ENCODE measurements around the gene TBC1D22B. TPM values are rescaled to one million over a fixed set of nuclear protein-coding genes. Genes with fewer than 3 reads are reported as not detected.
"Not testable (repeated sequence)": the region's sequence is repeated elsewhere in the genome, so short reads cannot be mapped to it uniquely, and the experiment has no call there.

TBC1D22B gene
- total RNA-seq, 1 donor = 6.9 TPM

GRCh38 chr6:37289931-37290330 lies 32.4 kb downstream of the TBC1D22B start:
- no peak for DNase-seq (ENCODE audit: insufficient read length, low spot score, missing footprints)
- Histone ChIP-seq H4K20me1 (ENCODE audit: insufficient read depth, low read length) (peaks cover 3% of the 10 kb centered on the region), H3K79me2 (ENCODE audit: insufficient read depth, low read length) (no peaks in the 10 kb centered on the region), H3K4me3 (ENCODE audit: insufficient read depth, low read length) (no peak overlapping the region), H3K36me3 (ENCODE audit: insufficient read depth, low read length) (peaks cover 48% of the 10 kb centered on the region), H2AFZ (ENCODE audit: low read length) (no peak overlapping the region), H3K9me3 (ENCODE audit: low read depth, low read length) (no peaks in the 10 kb centered on the region), H3K4me2 (ENCODE audit: insufficient read depth, low read length) (no peak overlapping the region), H3K4me1 (ENCODE audit: insufficient read depth, low read length) (no peaks in the 10 kb centered on the region), H3K27me3 (ENCODE audit: insufficient read depth, low read length) (no peaks in the 10 kb centered on the region), H3K27ac (ENCODE audit: low read depth, low read length) (no peak overlapping the region)
- TF ChIP-seq, protein P1, sequence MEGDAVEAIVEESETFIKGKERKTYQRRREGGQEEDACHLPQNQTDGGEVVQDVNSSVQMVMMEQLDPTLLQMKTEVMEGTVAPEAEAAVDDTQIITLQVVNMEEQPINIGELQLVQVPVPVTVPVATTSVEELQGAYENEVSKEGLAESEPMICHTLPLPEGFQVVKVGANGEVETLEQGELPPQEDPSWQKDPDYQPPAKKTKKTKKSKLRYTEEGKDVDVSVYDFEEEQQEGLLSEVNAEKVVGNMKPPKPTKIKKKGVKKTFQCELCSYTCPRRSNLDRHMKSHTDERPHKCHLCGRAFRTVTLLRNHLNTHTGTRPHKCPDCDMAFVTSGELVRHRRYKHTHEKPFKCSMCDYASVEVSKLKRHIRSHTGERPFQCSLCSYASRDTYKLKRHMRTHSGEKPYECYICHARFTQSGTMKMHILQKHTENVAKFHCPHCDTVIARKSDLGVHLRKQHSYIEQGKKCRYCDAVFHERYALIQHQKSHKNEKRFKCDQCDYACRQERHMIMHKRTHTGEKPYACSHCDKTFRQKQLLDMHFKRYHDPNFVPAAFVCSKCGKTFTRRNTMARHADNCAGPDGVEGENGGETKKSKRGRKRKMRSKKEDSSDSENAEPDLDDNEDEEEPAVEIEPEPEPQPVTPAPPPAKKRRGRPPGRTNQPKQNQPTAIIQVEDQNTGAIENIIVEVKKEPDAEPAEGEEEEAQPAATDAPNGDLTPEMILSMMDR (IDR thresholded peaks at IDR 0.05; ENCODE audit: extremely low read depth, low read depth, low read length) = no peak

GRCh38 chr6:37293426-37293825 lies 35.9 kb downstream of the TBC1D22B start:
- no peak for DNase-seq (ENCODE audit: insufficient read length, low spot score, missing footprints)
- H3K27me3 ChIP-seq (ENCODE audit: insufficient read depth, low read length) = no peaks in the 10 kb centered on the region
- H3K4me2 ChIP-seq (ENCODE audit: insufficient read depth, low read length) = no peak overlapping the region
- peaks cover 44% of the 10 kb centered on the region for H3K36me3 ChIP-seq (ENCODE audit: insufficient read depth, low read length)
- peaks cover 3% of the 10 kb centered on the region for H4K20me1 ChIP-seq (ENCODE audit: insufficient read depth, low read length)
- TF ChIP-seq, protein P1 (IDR thresholded peaks at IDR 0.05; ENCODE audit: extremely low read depth, low read depth, low read length) = no peak
- H2AFZ ChIP-seq (ENCODE audit: low read length) = no peak overlapping the region
- no peak overlapping the region for H3K27ac ChIP-seq (ENCODE audit: low read depth, low read length)
- H3K4me3 ChIP-seq (ENCODE audit: insufficient read depth, low read length) = no peak overlapping the region
- H3K9me3 ChIP-seq (ENCODE audit: low read depth, low read length) = no peaks in the 10 kb centered on the region
- no peaks in the 10 kb centered on the region for H3K4me1 ChIP-seq (ENCODE audit: insufficient read depth, low read length)
- no peaks in the 10 kb centered on the region for H3K79me2 ChIP-seq (ENCODE audit: insufficient read depth, low read length)

DNA sequence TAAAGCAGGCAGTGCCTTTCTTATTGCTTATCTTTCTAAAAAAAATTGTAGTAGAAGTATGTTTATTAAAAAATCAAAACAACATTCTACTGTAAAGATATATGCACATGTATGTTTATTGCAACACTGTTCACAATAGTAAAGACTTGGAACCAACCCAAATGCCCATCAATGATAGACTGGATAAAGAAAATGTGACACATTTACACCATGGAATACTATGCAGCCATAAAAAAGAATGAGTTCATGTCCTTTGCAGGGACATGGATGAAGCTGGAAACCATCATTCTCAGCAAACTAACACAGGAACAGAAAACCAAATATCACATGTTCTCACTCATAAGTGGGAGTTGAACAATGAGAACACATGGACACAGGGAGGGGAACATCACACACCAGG lies 40.1 kb downstream of the TBC1D22B start:
- DNase-seq (ENCODE audit: insufficient read length, low spot score, missing footprints); H3K4me3 ChIP-seq (ENCODE audit: insufficient read depth, low read length): not testable (repeated sequence)

DNA sequence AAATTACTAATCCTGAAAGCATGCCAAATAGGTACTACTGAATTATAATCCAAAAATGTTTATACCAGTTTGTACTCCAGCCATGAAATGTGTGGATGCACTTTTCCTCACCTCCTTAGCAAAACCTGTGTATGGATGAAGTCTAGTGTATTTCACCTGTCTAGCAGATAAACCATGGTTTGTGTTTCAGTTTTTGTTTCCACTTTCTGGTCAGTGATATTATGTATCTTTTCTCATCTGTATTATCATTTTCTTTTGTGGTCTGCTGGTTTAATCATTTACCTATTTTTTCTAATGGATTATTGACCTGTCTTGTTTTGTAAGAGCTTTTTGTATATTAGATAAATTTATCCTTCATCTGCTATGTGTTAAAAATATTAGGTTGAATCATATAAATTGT lies 41.4 kb downstream of the TBC1D22B start:
- H3K4me3 ChIP-seq (ENCODE audit: insufficient read depth, low read length) = no peak overlapping the region
- no peak overlapping the region for H3K4me2 ChIP-seq (ENCODE audit: insufficient read depth, low read length)
- no peaks in the 10 kb centered on the region for H3K79me2 ChIP-seq (ENCODE audit: insufficient read depth, low read length)
- no peaks in the 10 kb centered on the region for H3K27me3 ChIP-seq (ENCODE audit: insufficient read depth, low read length)
- H3K27ac ChIP-seq (ENCODE audit: low read depth, low read length) = no peak overlapping the region
- H3K9me3 ChIP-seq (ENCODE audit: low read depth, low read length) = no peaks in the 10 kb centered on the region
- H2AFZ ChIP-seq (ENCODE audit: low read length) = no peak overlapping the region
- no peaks in the 10 kb centered on the region for H3K4me1 ChIP-seq (ENCODE audit: insufficient read depth, low read length)
- TF ChIP-seq, protein P1 (IDR thresholded peaks at IDR 0.05; ENCODE audit: extremely low read depth, low read depth, low read length) = no peak
- DNase-seq (ENCODE audit: insufficient read length, low spot score, missing footprints) = no peak
- H3K36me3 ChIP-seq (ENCODE audit: insufficient read depth, low read length) = peaks cover 38% of the 10 kb centered on the region
- H4K20me1 ChIP-seq (ENCODE audit: insufficient read depth, low read length) = no peaks in the 10 kb centered on the region

More for the DNA sequence above, 40.1 kb downstream of the TBC1D22B start:
- not testable (repeated sequence) for H3K9me3 ChIP-seq (ENCODE audit: low read depth, low read length); H2AFZ ChIP-seq (ENCODE audit: low read length); H4K20me1 ChIP-seq (ENCODE audit: insufficient read depth, low read length); H3K4me1 ChIP-seq (ENCODE audit: insufficient read depth, low read length); H3K4me2 ChIP-seq (ENCODE audit: insufficient read depth, low read length); H3K79me2 ChIP-seq (ENCODE audit: insufficient read depth, low read length); H3K27me3 ChIP-seq (ENCODE audit: insufficient read depth, low read length); H3K27ac ChIP-seq (ENCODE audit: low read depth, low read length)
- peaks cover 36% of the 10 kb centered on the region for H3K36me3 ChIP-seq (ENCODE audit: insufficient read depth, low read length)
